HS-5 (cell line): ENCODE results near the gene ATG9B.
"Not testable (repeated sequence)": the region's sequence is repeated elsewhere in the genome, so short reads cannot be mapped to it uniquely, and the experiment has no call there.

Experiments used
- DNase-seq: peaks from one replicate; pipeline ENCODE4 v3.0.0-alpha.2; 2012; ENCODE audit warnings: low read depth

ATG9B gene

DNA sequence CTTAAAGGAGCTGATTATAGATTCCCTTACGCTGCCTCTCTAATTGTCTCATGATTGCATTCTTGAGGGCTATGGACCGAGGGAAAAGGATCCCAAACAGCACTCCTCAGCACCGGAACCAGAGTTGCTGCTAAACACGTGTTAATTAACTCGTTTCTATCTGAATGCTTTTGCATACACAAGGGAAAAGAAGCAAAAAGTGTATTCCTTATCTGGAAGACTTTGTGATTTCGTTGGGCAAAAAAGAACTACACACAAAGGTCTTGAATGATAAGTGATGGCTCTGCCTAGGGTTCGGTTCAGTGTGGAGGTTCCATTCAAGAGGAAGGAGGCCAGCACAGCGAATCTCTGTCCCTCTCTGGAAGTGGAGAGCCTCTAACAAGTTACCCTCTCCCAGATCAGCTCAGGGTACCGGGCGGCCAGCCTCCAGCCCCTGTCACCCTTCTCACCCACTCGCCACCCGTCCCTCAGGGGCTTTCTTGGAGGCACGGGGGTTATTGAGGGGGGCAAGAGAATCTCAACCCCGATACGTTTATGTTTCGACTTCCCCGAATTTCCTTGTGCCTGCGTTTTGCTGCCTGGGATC lies 34.6 kb upstream of the ATG9B start:
- no peak for DNase-seq

DNA sequence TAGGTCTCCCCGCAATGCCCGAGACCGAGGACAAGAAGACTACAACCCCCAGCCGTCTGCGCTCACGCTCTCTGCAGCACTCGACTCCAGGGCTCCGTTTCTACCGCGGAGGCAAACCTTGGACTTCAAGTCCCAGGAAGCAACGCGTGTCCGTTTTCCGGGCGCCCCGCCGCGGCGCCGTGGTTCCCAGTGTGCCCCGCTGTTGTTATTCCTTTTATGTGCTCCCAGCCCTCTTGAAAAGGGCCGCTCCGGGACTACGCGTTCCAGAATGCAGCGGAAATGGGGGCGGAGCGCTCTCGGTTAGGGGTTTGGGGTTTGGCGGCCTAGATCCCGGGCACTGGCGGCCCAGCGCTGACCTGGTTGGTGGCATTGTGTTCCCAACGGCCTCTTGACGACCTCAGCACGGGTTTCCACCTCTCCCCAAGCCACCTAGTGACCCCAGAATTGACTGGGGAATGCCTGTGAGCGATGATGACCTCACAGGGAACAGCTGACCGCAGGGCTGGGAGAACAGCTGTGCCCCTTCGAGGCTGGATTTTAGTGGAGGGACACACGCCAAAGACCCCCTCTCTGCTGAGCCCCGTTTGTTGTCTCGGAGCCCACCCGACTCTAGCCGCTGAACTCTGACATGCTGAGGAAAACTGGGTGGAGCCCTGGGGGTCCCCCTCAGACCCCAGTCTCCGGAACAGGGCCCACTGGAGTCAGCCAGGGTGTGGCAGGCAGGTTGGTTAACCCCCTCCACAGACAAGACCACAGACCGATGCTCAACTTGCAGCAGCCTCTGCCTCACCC lies 33.9 kb upstream of the ATG9B start:
- DNase-seq: peak; percentile 84

DNA sequence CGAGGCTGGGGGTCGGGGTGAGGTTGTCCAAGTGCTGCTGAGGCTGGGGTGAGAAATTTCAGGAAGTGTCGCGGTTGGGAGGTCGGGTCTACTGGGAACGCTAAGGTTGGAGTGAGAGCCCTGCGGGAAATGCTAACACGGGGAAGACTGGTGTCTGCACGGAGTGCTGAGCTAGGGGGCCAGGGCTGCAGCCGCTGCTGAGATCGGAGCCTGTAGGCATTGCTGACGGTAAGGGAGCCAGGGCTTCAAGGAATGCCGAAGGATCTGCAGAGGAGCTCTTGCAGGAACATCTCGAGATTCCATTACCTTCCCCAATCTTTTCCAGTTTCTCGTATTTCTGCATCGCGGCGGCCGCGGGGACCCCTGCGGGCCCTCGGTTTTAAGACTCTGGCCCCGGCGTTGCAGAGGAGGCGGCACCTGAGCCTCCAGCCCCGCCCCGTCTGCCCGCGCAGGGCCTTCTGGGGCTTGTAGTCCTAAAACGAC lies 33.3 kb upstream of the ATG9B start, which contains the start of gene CDK5:
TSS of gene CDK5 (minus strand) at position 392 of the 483 bp plus-strand sequence. CDS start at position 343, 49 bp downstream.
- DNase-seq: no peak

DNA sequence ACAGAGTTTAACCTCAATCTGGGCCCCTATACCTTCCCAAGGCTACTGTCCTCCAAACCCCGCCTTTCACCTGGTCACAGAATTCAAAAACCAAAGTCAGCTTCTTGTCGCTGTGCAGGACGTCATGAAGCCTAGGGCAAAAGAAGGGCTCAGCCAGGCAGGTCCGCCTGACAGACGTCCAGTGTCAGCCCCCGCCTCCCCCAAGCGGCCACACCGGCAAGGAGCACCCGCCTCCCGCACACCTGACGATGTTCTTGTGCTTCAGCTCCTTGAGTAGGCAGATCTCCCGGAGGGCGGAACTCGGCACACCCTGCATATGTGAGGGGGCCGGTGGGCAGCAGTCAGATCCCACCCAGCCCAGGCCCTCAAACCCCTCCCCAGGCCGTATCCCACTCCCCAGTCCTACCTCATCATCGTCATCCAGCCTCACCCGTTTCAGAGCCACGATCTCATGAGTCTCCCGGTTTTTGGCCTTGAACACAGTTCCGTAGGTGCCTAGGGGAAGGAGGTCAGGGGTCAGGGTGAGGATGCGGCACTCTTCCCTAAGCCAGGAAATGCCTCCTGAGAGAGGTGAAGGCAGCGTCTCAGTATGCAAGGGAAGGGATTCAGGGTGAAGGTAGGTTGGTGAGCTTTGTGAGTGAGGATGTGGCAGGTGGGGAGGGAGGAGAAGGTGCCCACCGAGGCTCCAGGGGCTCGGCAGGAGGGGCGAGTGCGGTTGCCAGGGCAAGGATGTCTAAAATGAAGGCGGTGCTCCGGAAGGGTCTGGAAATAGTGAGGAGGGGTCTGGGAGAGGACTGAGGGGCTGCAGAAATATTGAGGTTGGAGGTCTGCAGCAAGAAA lies 32.6 kb upstream of the ATG9B start:
- DNase-seq: no peak

DNA sequence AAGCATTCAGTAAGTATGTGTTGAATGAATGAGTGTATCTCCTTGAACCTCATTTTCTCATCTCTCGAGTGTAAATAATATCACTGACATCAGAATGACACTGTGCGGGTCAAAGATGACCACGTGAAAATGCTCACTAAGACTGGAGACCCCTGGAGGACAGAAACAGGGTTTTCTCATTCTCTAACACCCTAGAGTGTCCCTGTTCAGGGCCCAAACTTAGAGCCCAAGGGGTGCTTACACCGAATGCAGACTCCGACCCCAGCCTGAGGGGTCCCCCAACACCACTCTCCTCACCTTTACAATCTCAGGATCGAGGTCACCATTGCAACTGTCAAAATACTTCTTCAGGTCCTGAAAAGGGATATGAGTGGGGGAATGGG lies 32.0 kb upstream of the ATG9B start:
- DNase-seq: no peak

DNA sequence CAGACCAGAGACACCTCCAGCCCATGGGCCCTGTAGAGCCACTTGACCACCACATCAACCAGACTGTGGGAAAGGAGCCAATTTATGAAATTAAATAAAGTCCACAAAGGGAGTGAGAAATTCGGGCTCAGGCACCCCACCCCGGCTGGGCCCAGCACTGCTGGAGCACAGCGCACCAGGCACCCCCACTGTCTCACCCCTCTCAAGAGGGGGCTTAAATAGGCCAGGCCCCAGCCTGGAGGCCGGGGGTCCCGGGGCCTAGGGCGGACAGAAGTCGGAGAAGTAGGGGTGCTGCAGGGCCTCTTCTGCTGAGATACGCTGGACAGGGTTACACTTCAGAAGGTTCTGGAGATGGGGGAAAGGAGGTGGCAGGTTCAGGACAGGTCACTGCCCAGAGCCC lies 29.5 kb upstream of the ATG9B start:
- no peak for DNase-seq

DNA sequence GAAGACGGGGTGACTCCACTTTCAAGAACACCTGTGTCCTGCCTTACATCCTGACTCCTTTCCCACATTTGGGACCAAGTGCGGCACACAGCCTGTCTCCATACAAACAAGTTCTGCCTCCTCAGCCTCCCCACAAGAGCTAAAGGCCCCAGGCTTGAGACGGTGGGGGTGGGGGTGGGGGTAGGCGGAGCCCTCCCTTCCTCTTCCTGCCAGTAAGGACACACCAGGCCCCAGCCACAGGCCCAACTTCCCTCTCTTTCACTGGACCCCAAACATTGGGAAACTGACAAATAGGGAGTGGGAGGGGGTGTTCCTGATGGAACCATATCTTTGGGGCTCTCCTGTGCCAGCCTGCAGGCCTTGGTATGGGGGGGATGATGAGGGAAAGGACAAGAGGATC lies 28.8 kb upstream of the ATG9B start:
- no peak for DNase-seq

DNA sequence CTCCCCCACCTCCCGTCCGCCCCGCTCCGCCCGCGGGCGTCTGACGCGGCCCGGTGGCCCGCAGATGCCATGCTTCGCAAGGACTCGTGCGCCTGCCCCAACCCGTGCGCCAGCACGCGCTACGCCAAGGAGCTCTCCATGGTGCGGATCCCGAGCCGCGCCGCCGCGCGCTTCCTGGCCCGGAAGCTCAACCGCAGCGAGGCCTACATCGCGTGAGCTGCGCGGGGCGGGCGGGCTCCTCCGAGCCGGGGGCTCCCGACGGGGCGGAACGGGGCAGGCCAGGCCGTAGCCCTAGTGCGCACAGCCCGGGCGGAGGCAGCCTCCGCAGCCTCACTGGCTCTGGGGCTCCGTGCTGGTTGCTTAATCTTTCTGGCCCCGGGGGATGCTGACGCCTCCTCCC lies 26.8 kb upstream of the ATG9B start:
- DNase-seq: no peak

DNA sequence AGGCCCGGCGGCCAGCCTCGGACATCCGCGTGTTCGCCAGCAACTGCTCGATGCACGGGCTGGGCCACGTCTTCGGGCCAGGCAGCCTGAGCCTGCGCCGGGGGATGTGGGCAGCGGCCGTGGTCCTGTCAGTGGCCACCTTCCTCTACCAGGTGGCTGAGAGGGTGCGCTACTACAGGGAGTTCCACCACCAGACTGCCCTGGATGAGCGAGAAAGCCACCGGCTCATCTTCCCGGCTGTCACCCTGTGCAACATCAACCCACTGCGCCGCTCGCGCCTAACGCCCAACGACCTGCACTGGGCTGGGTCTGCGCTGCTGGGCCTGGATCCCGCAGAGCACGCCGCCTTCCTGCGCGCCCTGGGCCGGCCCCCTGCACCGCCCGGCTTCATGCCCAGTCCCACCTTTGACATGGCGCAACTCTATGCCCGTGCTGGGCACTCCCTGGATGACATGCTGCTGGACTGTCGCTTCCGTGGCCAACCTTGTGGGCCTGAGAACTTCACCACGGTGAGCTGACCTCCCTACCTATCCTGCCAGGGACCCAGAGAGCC lies 24.7 kb upstream of the ATG9B start:
- no peak for DNase-seq

DNA sequence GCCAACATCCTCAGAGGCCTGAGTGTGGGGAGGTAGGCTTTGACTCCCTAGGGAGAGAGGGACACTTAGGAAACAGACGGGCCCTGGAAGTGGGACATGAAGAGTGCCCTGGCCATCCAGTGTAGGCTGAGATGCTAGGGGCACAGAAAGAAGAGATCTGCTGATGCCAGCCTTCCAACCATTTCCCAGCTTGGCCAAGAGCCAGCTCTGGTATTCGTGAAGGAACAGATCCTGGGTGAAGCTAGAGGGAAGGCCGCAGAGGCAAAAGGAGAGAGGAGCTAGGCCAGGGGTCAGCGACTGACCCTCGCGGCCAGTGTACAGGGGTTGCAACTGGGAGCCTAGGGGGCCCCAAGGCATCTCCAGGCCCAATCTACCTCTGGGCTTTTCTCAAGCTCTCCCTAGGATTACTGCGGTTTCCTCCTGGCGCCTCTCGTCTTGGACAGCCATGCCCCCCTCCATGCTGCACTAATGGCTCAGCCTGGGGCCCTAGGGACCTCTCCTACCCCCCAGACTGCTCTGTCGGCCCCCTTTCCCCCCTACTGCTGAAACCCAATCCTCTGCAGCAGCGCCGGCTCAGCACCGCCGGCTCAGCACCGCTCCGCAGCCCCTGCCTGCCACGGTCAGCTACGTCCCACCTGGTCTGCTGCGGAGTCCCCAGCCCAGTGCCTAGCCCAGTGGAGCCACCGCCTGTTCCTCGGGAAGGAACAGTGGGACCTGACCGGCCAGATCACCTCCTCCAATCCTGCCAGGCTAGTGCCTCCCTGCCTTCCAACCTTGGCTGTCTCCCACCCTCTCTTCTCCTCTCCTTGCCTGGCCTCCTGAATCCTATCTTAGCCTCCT lies 23.9 kb upstream of the ATG9B start, which contains the start of gene ASIC3:
TSS of gene ASIC3 (plus strand) at position 556 of the 840 bp plus-strand sequence. CDS start 355 bp downstream, outside the sequence.
- DNase-seq: no peak

DNA sequence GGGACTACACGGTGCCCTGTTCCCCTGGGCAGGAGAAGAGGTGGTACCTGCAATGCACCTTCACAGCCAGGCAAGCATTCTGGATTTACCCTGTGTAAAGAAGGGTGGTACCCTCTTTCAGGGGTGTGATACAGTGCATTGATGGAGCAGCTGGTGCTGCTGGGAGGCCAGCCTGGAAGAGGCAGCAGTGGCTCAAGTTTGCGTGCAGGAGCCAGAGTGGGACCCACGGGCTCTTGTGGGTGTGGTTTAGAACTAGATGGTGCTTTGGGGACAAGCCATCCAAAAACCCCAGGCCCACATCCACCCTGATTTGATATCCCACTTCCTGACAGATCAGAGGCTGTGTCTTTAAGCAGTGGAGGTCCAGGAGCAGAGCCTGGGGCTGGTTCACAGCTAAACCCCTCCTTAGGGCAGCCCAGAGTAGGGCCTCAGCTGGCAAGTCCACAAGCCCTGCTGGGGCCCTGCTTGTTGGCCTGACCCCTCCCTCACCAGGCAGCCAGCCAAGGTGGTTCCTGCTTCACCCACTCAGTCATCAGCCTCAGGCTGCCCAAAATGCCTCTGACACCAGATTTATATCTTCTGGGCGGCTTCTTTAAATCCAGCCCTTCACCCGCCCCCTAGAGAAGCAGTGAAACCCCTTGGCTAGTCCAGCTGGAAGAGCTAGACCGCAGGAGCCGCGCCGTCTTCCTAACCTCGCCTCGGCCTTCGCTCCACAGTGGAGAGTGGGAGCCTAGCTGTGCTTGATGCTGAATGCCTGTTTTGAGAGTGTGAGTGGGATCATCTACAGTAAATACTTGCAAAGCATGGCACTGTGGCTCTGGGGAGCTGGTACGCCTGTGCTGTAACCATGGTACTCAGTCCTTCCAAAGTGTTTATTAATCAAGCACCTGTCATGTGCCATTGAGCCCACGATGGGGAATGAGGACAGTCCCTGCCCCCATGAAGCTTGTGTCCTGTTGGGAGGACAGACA lies 22.6 kb upstream of the ATG9B start:
- DNase-seq: no peak

DNA sequence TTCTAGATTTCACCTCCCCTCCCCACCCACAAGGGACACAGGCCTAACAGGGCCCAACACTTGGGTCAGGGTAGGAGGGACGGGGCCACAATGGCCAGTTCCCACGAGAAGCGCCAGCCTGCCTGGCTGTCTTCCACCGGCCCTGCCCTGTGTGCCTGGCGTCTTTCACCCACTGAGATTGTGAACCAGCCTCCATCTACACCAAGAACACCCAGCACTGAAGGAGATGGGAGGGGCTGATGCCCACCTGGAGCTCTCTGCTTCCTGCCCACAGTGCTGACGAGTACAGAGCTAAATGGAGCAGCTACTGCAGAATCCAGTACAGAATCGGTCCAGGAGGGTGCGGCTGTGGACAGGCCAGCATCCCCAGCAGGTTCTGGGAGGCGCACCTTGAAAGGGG lies 21.7 kb upstream of the ATG9B start:
- no peak for DNase-seq

DNA sequence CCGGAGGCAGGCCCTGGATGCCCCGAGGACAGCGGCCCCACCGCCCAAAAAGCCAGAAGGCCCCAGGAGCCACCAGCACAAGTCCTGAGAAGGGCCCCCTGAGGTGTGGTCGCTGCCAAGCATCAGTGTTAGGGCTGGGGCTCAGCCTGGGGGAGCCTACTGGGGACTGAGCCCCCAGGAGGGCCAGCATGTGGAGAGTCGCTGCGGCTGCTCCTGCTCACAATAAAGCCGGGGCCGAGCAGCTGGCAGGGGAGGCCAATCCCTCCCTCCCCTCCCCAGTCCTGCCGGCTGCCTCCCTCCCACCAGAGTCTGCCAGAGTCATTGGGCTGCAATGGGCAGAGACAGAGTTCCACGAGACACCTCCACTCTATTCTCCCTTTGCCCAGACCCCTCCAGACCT lies 21.0 kb upstream of the ATG9B start:
- no peak for DNase-seq

DNA sequence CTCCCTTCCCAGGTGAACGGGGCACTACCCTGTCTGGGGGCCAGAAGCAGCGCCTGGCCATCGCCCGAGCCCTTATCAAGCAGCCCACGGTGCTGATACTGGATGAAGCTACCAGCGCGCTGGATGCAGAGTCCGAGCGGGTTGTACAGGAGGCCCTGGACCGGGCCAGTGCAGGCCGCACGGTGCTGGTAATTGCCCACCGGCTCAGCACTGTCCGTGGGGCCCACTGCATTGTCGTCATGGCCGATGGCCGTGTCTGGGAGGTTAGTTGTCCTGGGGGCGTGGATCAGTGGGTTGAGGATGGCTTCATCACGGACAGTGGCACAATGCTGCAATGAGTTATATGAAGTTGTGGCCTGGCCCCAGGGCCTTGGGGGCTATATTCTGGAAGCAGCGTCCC lies 19.7 kb upstream of the ATG9B start:
- DNase-seq: no peak

DNA sequence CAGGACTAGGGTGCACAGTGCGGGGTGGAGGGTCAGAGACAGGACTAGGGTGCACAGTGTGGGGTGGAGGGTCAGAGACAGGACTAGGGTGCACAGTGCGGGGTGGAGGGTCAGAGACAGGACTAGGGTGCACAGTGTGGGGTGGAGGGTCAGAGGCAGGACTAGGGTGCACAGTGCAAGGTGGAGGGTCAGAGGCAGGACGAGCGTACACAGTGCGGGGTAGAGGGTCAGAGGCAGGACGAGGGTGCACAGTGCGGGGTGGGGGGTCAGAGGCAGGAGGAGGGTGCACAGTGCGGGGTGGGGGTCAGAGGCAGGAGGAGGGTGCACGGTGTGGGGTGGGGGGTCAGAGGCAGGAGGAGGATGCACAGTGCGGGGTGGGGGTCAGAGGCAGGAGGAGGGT lies 19.2 kb upstream of the ATG9B start:
- DNase-seq: not testable (repeated sequence)

DNA sequence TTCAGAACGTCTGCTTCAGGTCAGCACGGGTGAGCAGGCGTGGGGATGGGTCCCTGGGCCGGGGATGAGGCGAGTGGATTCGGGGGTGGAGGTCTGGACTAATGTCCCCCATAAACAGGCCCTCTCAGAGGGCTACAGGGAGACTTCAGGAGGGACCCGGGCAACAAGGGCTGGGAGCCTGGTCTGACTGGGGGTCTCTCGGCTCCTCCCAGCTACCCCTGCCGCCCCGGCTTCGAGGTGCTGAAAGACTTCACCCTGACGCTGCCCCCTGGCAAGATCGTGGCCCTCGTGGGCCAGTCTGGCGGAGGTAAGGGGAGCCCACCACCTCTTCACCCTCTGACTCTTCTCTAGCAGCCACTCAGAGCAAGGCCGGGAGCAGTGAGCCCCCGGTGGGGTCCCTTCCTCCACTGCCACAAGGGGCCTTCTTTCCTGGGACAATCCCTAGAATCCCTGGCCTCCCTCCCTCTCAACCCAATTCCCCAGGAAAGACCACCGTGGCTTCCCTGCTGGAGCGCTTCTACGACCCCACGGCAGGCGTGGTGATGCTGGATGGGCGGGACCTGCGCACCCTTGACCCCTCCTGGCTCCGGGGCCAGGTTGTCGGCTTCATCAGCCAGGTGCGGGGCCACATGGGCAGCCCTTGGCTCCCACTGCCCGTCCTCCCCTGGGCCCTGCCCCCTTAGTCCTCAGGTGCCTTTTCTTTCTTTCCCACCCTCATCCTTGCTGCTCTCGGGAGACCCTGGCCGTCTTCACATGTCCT lies 16.5 kb upstream of the ATG9B start:
- no peak for DNase-seq

DNA sequence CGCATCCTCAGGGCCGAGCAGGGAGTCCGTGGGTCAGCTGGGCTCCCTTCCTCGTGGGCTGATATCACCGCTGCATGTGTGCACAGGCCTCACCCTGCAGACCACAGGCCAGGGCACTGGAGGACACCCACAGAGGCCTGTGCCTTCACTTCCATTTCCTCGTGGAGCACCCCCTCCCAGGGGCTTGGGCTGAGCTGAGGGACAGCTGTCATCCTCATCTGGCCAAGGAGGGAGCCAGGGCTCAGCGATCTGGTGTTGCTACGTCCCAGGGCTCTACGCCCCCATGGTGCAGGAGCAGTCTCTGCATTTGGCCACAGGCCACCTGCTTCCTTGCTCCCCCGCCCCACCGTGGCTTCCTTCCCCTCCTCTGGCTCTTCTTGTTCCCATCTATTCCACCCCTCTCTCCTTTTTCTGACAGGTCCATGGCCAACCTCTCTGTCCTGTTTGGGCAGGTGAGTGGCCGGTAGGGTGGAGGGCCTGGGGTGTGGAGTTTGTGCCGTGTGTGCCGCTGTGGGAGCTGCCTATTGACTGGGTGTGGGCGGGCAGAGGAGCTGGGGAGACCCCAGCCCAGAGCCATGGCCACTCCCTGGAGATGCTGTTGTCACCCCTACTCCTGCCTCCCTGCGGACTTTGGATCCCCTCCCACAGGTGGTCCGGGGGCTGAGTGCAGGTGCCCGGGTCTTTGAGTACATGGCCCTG lies 15.7 kb upstream of the ATG9B start:
- DNase-seq: no peak

DNA sequence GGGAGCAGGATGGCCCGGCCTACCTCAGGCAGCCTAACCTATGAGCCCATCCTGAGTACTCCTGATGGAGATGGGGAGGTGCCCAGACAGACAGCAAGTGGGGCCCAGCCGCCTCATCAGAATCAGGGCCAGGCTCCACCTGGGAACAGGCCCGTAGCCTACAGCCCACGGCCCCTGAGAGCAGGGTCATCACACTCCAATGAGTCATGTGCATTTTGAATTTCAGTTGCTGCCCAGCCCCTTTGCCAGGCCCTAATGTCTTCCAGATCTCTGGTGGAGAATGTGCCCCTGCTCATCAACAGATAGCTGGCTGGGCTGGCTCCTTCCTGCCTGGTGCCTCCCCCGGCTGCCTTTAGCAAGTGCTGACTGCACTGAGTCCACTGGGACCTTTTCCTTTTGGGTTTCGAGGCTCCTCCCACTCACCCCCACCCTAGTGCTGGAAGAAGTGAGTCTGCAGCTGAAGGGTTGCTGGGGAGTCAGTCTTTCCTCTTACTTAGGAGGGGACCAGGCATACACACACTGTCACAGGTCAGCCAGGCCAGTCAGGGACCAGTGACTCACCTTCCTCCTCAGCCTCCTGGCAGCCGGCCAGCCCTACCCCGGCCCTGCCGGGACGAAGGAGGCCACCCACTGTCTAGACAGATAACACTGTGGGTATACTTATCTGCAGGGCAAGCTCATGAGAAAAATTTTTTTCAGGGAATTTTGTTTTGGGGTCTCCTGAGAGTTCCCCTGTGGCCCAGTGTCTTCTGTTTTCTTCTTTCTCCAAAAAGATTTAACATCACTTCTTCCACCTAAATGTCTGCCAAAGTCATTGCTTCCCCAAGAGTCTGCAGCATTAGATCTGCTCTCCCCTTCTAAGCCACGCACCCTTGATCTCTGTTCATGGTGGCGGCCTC lies 14.9 kb upstream of the ATG9B start:
- DNase-seq: peak; percentile 84
